PC-3 (cell line): ENCODE results near the gene GREM1. TPM values are rescaled to one million over a fixed set of nuclear protein-coding genes. Genes with fewer than 3 reads are reported as not detected.

ENCODE experiments used
- ATAC-seq: fragments of 200-7000 bp; cut with Tn5 transposase; 2 replicates; pipeline ENCODE4 v1.9.1; 2020; ENCODE audit warnings: mild to moderate bottlenecking, moderate library complexity
- BruUV-seq: library from RNA; stranded (reverse); fragments of 400-500 nt; replicated peaks from 2 replicates; lab custom pipeline; 2021; lab: Mats Ljungman, UMichigan
- CTCF ChIA-PET: fragments of 300-600 bp; sonication (Branson Sonifier 250); formaldehyde crosslinking; loops from one replicate; lab custom pipeline; 2022; ENCODE audit warnings: antibody characterized with exemption; lab: Charles Lee
- POLR2A ChIA-PET: fragments of 300-600 bp; sonication (Branson Sonifier 250); formaldehyde crosslinking; loops from one replicate; lab custom pipeline; 2022; ENCODE audit warnings: antibody characterized with exemption; ENCODE audit not compliant: unreplicated experiment; lab: Charles Lee
- DNase-seq: peaks from one replicate; pipeline ENCODE4 v3.0.0-alpha.2; 2015
- H2AFZ ChIP-seq: fragments of 300-600 bp; sonication (generic); 2 replicates; pipeline ENCODE4 v1.6.0; 2016; ENCODE audit warnings: antibody characterized with exemption, low read length
- H3F3A ChIP-seq: fragments of 300-600 bp; sonication (generic); one replicate; pipeline ENCODE4 v1.6.0; 2017; ENCODE audit warnings: antibody characterized with exemption, low read length, control low read depth, mild to moderate bottlenecking; ENCODE audit not compliant: unreplicated experiment
- H3K27ac ChIP-seq: fragments of 300-600 bp; sonication (generic); 2 replicates; pipeline ENCODE4 v1.5.1; 2016; ENCODE audit warnings: mild to moderate bottlenecking, low read length
- H3K27me3 ChIP-seq: fragments of 300-600 bp; sonication (generic); 2 replicates; pipeline ENCODE4 v1.6.1; 2016; ENCODE audit warnings: low read length, mixed read lengths
- H3K36me3 ChIP-seq: fragments of 300-600 bp; sonication (generic); 2 replicates; pipeline ENCODE4 v1.6.1; 2016; ENCODE audit warnings: low read depth, mixed run types, low read length, mixed read lengths
- H3K4me1 ChIP-seq: fragments of 300-600 bp; sonication (generic); 2 replicates; pipeline ENCODE4 v1.5.1; 2016; ENCODE audit warnings: low read length; ENCODE audit not compliant: insufficient read depth
- H3K4me2 ChIP-seq: fragments of 300-600 bp; sonication (generic); 2 replicates; pipeline ENCODE4 v1.6.0; 2016; ENCODE audit warnings: low read length
- H3K4me3 ChIP-seq: fragments of 300-600 bp; sonication (generic); 2 replicates; pipeline ENCODE4 v1.5.1; 2016; ENCODE audit warnings: mild to moderate bottlenecking, low read length, mixed read lengths
- H3K79me2 ChIP-seq: fragments of 300-600 bp; sonication (generic); 2 replicates; pipeline ENCODE4 v1.6.1; 2017; ENCODE audit warnings: low read length, mixed read lengths
- H3K9ac ChIP-seq: fragments of 300-600 bp; sonication (generic); 2 replicates; pipeline ENCODE4 v1.6.0; 2016; ENCODE audit warnings: mild to moderate bottlenecking, low read length
- H3K9me2 ChIP-seq: fragments of 300-600 bp; sonication (generic); replicated peaks from 2 replicates; pipeline ENCODE4 v1.6.1; 2016; ENCODE audit warnings: mixed run types, low read length, mixed read lengths
- H3K9me3 ChIP-seq: fragments of 300-600 bp; sonication (generic); 2 replicates; pipeline ENCODE4 v1.6.1; 2016; ENCODE audit warnings: low read length, mixed read lengths
- H4K20me1 ChIP-seq: fragments of 300-600 bp; sonication (generic); 2 replicates; pipeline ENCODE4 v1.6.1; 2016; ENCODE audit warnings: low read length, mixed read lengths
- CTCF ChIP-seq: fragments of 300-600 bp; sonication (generic); conservative IDR thresholded peaks from 2 replicates; pipeline ENCODE4 v1.5.1; 2017; ENCODE audit warnings: antibody characterized with exemption, low read depth, mild to moderate bottlenecking, low read length
- EZH2 ChIP-seq: fragments of 300-600 bp; sonication (generic); IDR thresholded peaks from one replicate; pipeline ENCODE4 v1.6.1; 2017; ENCODE audit warnings: antibody characterized with exemption, mild to moderate bottlenecking, low read length; ENCODE audit not compliant: unreplicated experiment
- EZH2phosphoT487 ChIP-seq: fragments of 300-600 bp; sonication (generic); IDR thresholded peaks from 2 replicates; pipeline ENCODE4 v1.6.1; 2018; ENCODE audit warnings: mild to moderate bottlenecking, antibody characterized with exemption, low read length, borderline replicate concordance
- intact Hi-C: fragments of 100-400 bp; cut with micrococcal nuclease; formaldehyde crosslinking; loops from 2 replicates; pipeline ENCODE4 v1.9.0; 2023
- total RNA-seq: library from RNA; depleted of rRNA; stranded (reverse); fragments of >200 nt; gene quantifications from 2 replicates; pipeline ENCODE4 v1.2.3, GENCODE V29; 2014

Gene GREM1
- total RNA-seq, 1 experiment from 2014 or later: 1.6 TPM

DNA sequence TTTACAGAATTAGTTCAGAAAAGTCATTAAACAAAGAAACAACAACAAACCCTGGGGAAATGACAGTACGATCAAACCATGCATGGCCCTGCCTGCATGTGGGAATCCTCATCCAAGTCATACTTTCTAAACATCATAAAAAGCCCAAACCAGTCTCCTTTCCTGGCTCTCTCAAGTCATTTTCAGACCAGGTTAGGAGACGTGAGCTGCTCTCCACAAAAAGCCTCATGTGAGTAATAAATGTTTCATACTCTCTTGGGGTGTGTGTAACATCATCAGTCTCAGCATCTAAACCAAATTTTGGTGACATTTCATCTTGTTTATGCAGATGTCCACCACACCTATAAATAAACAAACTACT is 18.9 kb downstream of the GREM1 start:
- Histone ChIP-seq H3K4me3 (no peak overlapping the region), H3K4me1 (peaks cover 12% of the 10 kb centered on the region; the same call in 1 of the 2 replicates), H2AFZ (no peak overlapping the region), H3K27me3 (no peaks in the 10 kb centered on the region), H3K4me2 (no peak overlapping the region), H3K79me2 (no peaks in the 10 kb centered on the region), H3K36me3 (no peaks in the 10 kb centered on the region), H3F3A (no peaks in the 10 kb centered on the region), H3K27ac (no peak overlapping the region), H4K20me1 (no peaks in the 10 kb centered on the region), H3K9me3 (no peaks in the 10 kb centered on the region), H3K9me2 (no peaks in the 10 kb centered on the region), H3K9ac (no peak overlapping the region)
- no peak for DNase-seq
- peak; percentile 23 for ATAC-seq
- ChIA-PET POLR2A (no interaction called here), CTCF (no interaction called here)
- TF ChIP-seq EZH2phosphoT487 (no peak), EZH2 (no peak)
- intact Hi-C loops: no loop called here
- no TSS peak for BruUV-seq

- Histone ChIP-seq H3K4me2 (no peak overlapping the region), H3K79me2 (no peaks in the 10 kb centered on the region), H3K27me3 (no peaks in the 10 kb centered on the region), H3K9me2 (no peaks in the 10 kb centered on the region), H3F3A (no peaks in the 10 kb centered on the region), H3K9me3 (no peaks in the 10 kb centered on the region), H3K27ac (no peak overlapping the region), H3K4me1 (peaks cover 12% of the 10 kb centered on the region; the same call in 1 of the 2 replicates), H3K4me3 (no peak overlapping the region), H3K9ac (no peak overlapping the region), H3K36me3 (no peaks in the 10 kb centered on the region), H4K20me1 (no peaks in the 10 kb centered on the region), H2AFZ (no peak overlapping the region)
- ChIA-PET CTCF (no interaction called here), POLR2A (no interaction called here)
- TF ChIP-seq CTCF (no peak), EZH2phosphoT487 (no peak), EZH2 (no peak)
- ATAC-seq: no peak
- BruUV-seq: no TSS peak
- no peak for DNase-seq
- intact Hi-C loops: no loop called here
These were observed 19.5 kb downstream of the GREM1 start for GRCh38 chr15:32737304-32737703.

- H3F3A ChIP-seq: no peaks in the 10 kb centered on the region
- POLR2A ChIA-PET: interaction anchor here (0.7 kb wide), 1 partner anchor 90 kb away, joined by 18 read pairs; no protein-coding TSS in a partner anchor
- DNase-seq: no peak
- no peak overlapping the region for H2AFZ ChIP-seq
- CTCF ChIA-PET: no interaction called here
- no peaks in the 10 kb centered on the region for H3K27me3 ChIP-seq
- peaks cover 4% of the 10 kb centered on the region; the same call in 1 of the 2 replicates for H3K4me1 ChIP-seq
- no peak overlapping the region for H3K4me2 ChIP-seq
- H3K79me2 ChIP-seq: no peaks in the 10 kb centered on the region
- no peaks in the 10 kb centered on the region for H3K9me2 ChIP-seq
- no peaks in the 10 kb centered on the region for H3K36me3 ChIP-seq
- no peak overlapping the region for H3K9ac ChIP-seq
- H3K27ac ChIP-seq: no peak overlapping the region
- H4K20me1 ChIP-seq: no peaks in the 10 kb centered on the region
- ATAC-seq: no peak
- H3K9me3 ChIP-seq: no peaks in the 10 kb centered on the region
- intact Hi-C loops: no loop called here
- BruUV-seq: no TSS peak
- H3K4me3 ChIP-seq: no peak overlapping the region
- no peak for TF ChIP-seq CTCF
- TF ChIP-seq EZH2phosphoT487: no peak
- no peak for TF ChIP-seq EZH2
These were observed 20.9 kb downstream of the GREM1 start for GRCh38 chr15:32738666-32739065.
